Breast epithelium (tissue), 3 donors: ENCODE data around the gene PRPH.

Experiments
- POLR2A ChIP-seq: fragments of 450-650 bp; IDR thresholded peaks from one replicate; pipeline ENCODE4 v1.6.1; 2016; ENCODE audit warnings: antibody characterized with exemption, mild to moderate bottlenecking, moderate library complexity
- POLR2AphosphoS5 ChIP-seq, 3 donors: sonication (generic); formaldehyde crosslinking; IDR thresholded peaks; one replicate each; pipeline ENCODE4 v1.6.1; 2017; ENCODE audit warnings: antibody characterized with exemption in 3 of 3
- TF ChIP-seq, protein P1 (sequence below), 3 donors: fragments of 450-650 bp; IDR thresholded peaks; one replicate each; pipeline ENCODE4 v1.5.1; 2016 to 2017; ENCODE audit warnings: antibody characterized with exemption in 3 of 3, mild to moderate bottlenecking in 3 of 3, moderate library complexity in 3 of 3

DNA sequence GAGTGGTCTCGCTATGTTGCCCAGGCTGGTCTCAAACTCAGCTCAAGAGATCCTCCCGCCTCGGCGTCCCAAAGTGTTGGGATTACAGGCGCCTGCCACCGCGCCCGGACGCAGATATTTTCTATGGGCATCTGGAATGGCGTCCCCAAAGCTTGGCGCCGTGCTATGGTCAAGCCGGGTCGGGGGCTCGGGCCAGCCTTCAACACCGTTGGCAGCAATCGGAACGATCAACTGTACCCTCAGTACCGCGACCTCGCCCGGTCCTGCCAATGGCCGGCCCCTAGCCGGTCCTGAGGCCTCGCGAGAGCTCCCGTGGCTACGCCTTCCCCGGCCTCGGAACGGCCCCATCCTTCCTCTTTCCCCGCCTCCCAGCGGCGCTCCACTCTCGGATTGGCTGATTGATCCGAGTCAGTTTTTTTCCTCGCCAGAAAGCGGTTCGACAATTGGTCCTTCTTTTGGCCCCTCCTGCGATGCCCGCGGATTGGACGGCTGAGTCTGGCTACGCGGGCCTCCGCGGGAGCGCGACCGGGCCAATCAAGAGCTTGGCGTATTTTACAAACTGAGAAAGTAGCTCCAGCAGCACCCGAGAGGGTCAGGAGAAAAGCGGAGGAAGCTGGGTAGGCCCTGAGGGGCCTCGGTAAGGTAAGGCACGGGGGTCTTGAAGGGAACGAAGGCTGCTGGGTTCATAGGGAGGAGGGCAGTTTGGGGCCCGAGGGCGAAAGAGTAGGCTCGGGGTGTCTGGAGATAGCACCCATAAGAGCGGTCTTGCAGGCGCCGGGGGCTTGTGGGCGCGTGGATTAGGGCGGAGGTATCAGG lies 28.0 kb downstream of the PRPH start, which contains the start of gene TROAP:
- TF ChIP-seq, protein P1, sequence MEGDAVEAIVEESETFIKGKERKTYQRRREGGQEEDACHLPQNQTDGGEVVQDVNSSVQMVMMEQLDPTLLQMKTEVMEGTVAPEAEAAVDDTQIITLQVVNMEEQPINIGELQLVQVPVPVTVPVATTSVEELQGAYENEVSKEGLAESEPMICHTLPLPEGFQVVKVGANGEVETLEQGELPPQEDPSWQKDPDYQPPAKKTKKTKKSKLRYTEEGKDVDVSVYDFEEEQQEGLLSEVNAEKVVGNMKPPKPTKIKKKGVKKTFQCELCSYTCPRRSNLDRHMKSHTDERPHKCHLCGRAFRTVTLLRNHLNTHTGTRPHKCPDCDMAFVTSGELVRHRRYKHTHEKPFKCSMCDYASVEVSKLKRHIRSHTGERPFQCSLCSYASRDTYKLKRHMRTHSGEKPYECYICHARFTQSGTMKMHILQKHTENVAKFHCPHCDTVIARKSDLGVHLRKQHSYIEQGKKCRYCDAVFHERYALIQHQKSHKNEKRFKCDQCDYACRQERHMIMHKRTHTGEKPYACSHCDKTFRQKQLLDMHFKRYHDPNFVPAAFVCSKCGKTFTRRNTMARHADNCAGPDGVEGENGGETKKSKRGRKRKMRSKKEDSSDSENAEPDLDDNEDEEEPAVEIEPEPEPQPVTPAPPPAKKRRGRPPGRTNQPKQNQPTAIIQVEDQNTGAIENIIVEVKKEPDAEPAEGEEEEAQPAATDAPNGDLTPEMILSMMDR (IDR thresholded peaks at IDR 0.05) = no peak
- TF ChIP-seq POLR2A (no peak), POLR2AphosphoS5 (IDR thresholded peaks at IDR 0.05) (peak in 2 of 3 donors; percentile 38 to 49)
